ENCODE measurements around the gene NUB1. TPM values are rescaled to one million over a fixed set of nuclear protein-coding genes. Genes with fewer than 3 reads are reported as not detected.

The NUB1 gene
- total RNA-seq, 1 donor from 2014 or later, result 55.2 TPM

GRCh38 chr7:151388430-151388829 lies 46.8 kb downstream of the NUB1 start:
- ATAC-seq (no peak), DNase-seq (no peak)
- no peaks in the 10 kb centered on the region for H3K9me3 ChIP-seq
- H3K36me3 ChIP-seq, result no peaks in the 10 kb centered on the region
- H3K27ac ChIP-seq, result no peak overlapping the region
- intact Hi-C loops (cut with DNase I), result no loop called here
- no peak overlapping the region for H3K4me3 ChIP-seq
- H3K27me3 ChIP-seq, result peaks cover 4% of the 10 kb centered on the region
- TF ChIP-seq CTCF (IDR thresholded peaks at IDR 0.05), result no peak
- no peaks in the 10 kb centered on the region for H3K4me1 ChIP-seq

GRCh38 chr7:151389096-151389767 lies 47.6 kb downstream of the NUB1 start:
- H3K9me3 ChIP-seq, result no peaks in the 10 kb centered on the region
- H3K4me1 ChIP-seq, result no peaks in the 10 kb centered on the region
- TF ChIP-seq CTCF (IDR thresholded peaks at IDR 0.05), result no peak
- no peak overlapping the region for H3K4me3 ChIP-seq
- no peak overlapping the region for H3K27ac ChIP-seq
- H3K36me3 ChIP-seq, result no peaks in the 10 kb centered on the region
- no peak for ATAC-seq
- no peaks in the 10 kb centered on the region for H3K27me3 ChIP-seq
- intact Hi-C loops (cut with DNase I), result no loop called here
- DNase-seq, result no peak

- Histone ChIP-seq H3K36me3 (no peaks in the 10 kb centered on the region), H3K27me3 (no peaks in the 10 kb centered on the region), H3K27ac (no peak overlapping the region), H3K4me1 (no peaks in the 10 kb centered on the region), H3K4me3 (no peak overlapping the region), H3K9me3 (no peaks in the 10 kb centered on the region)
- intact Hi-C loops (cut with DNase I), result no loop called here
- ATAC-seq (no peak), DNase-seq (peak; percentile 57)
- no peak for TF ChIP-seq CTCF (IDR thresholded peaks at IDR 0.05)
These were observed 48.4 kb downstream of the NUB1 start for GRCh38 chr7:151389768-151390597.

GRCh38 chr7:151390598-151391357 lies 49.2 kb downstream of the NUB1 start:
- H3K36me3 ChIP-seq, result no peaks in the 10 kb centered on the region
- no peak overlapping the region for H3K4me3 ChIP-seq
- H3K9me3 ChIP-seq, result no peaks in the 10 kb centered on the region
- no peaks in the 10 kb centered on the region for H3K27me3 ChIP-seq
- TF ChIP-seq CTCF (IDR thresholded peaks at IDR 0.05), result no peak
- ATAC-seq (no peak), DNase-seq (peak; percentile 61)
- intact Hi-C loops (cut with DNase I), result no loop called here
- no peaks in the 10 kb centered on the region for H3K4me1 ChIP-seq
- H3K27ac ChIP-seq, result no peak overlapping the region

GRCh38 chr7:151391358-151391730 lies 49.7 kb downstream of the NUB1 start:
- no peak for DNase-seq
- Histone ChIP-seq H3K4me3 (no peak overlapping the region), H3K9me3 (no peaks in the 10 kb centered on the region), H3K36me3 (no peaks in the 10 kb centered on the region), H3K27ac (no peak overlapping the region), H3K27me3 (no peaks in the 10 kb centered on the region), H3K4me1 (no peaks in the 10 kb centered on the region)
- ATAC-seq, result no peak
- no peak for TF ChIP-seq CTCF (IDR thresholded peaks at IDR 0.05)
- intact Hi-C loops (cut with DNase I), result no loop called here

Measured in upper lobe of right lung (tissue), 1 donor.